Measurements from ENCODE around the gene COL9A1. TPM values are rescaled to one million over a fixed set of nuclear protein-coding genes. Genes with fewer than 3 reads are reported as not detected.

The COL9A1 gene
- total RNA-seq, 2 donors from 2014 or later = 0.09 to 9.4 TPM

DNA sequence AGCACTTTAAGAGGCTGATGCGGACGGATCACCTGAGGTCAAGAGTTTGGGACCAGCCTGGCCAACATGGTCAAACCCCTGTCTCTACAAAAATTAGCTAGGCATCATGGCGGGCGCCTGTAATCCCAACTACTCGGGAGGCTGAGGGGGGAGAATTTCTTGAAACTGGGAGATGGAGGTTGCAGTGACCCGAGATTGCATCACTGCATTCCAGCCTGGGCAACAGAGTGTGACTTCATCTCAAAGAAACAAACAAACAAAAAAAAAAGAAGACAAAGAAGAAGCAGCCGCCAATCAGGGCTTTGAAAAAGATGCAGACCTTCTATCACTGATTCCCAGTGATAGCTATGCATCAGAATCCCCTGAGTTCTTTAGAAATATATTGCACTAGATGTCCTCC, 56.8 kb downstream of the COL9A1 start:
- 91% methylated on average over 7 of the region's 7 CpGs for WGBS
- intact Hi-C loops (cut with DNase I) = no loop called here
- Histone ChIP-seq H3K4me1 (replicated peaks) (no peaks in the 10 kb centered on the region), H3K4me3 (no peak overlapping the region), H3K27ac (no peak overlapping the region), H3K27me3 (replicated peaks; ENCODE audit: insufficient read depth) (no peaks in the 10 kb centered on the region), H3K36me3 (no peaks in the 10 kb centered on the region), H3K9me3 (no peaks in the 10 kb centered on the region)
- no peak for DNase-seq (ENCODE audit: low spot score)
- no peak for TF ChIP-seq POLR2AphosphoS5 (IDR thresholded peaks at IDR 0.05)
- TF ChIP-seq POLR2A (IDR thresholded peaks at IDR 0.05) = no peak
- TF ChIP-seq, protein P1, sequence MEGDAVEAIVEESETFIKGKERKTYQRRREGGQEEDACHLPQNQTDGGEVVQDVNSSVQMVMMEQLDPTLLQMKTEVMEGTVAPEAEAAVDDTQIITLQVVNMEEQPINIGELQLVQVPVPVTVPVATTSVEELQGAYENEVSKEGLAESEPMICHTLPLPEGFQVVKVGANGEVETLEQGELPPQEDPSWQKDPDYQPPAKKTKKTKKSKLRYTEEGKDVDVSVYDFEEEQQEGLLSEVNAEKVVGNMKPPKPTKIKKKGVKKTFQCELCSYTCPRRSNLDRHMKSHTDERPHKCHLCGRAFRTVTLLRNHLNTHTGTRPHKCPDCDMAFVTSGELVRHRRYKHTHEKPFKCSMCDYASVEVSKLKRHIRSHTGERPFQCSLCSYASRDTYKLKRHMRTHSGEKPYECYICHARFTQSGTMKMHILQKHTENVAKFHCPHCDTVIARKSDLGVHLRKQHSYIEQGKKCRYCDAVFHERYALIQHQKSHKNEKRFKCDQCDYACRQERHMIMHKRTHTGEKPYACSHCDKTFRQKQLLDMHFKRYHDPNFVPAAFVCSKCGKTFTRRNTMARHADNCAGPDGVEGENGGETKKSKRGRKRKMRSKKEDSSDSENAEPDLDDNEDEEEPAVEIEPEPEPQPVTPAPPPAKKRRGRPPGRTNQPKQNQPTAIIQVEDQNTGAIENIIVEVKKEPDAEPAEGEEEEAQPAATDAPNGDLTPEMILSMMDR (IDR thresholded peaks at IDR 0.05) = no peak

DNA sequence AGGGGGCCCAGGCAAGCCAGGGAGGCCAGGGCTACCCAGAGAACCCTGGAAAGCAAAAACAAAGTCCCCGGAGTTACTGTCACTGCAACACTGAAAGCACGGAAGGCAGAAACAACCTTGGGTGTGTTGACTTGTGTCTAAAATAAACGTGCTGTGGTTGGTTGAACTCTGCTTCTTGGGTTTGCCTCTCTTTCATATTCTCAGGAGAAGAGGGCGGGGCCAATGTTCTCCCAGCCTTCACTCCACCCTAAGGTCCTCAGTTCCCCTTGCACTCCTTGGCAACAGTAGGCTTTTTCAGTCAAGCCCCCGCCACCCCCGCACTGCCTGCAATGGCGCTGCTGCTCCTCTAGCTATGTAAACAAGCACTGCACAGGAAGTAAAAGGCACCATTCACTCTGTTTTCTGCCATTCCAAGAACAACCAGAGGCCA, 60.9 kb downstream of the COL9A1 start:
- intact Hi-C loops (cut with DNase I) = no loop called here
- H3K36me3 ChIP-seq = no peaks in the 10 kb centered on the region
- H3K27ac ChIP-seq = no peak overlapping the region
- H3K4me3 ChIP-seq = no peak overlapping the region
- no peak for DNase-seq (ENCODE audit: low spot score)
- no peak for TF ChIP-seq POLR2AphosphoS5 (IDR thresholded peaks at IDR 0.05)
- TF ChIP-seq, protein P1 (IDR thresholded peaks at IDR 0.05) = no peak
- TF ChIP-seq POLR2A (IDR thresholded peaks at IDR 0.05) = no peak
- WGBS = 67% methylated on average over 7 of the region's 7 CpGs
- H3K27me3 ChIP-seq (replicated peaks; ENCODE audit: insufficient read depth) = no peaks in the 10 kb centered on the region
- no peaks in the 10 kb centered on the region for H3K9me3 ChIP-seq
- no peaks in the 10 kb centered on the region for H3K4me1 ChIP-seq (replicated peaks)

DNA sequence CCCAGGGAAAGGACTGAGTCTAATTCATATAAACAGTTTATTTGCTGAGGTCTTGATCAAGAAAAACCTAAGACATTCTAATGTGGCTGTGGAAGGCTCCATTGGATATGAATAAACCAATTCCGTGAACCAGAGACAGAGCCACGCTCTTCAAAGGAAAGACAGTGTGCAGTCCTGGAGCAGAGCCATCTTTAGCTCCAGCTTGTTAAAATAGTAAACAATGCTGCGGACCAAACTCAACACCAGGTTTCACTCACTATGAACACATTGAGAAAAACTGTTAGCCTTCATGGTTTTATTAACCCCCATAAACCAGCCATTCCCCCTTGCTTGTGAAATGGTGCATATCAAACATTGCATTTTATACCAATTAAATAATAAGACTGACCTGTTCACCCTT, 61.9 kb downstream of the COL9A1 start:
- Histone ChIP-seq H3K27me3 (replicated peaks; ENCODE audit: insufficient read depth) (no peaks in the 10 kb centered on the region), H3K9me3 (no peaks in the 10 kb centered on the region), H3K36me3 (no peaks in the 10 kb centered on the region), H3K4me3 (no peak overlapping the region), H3K27ac (no peak overlapping the region), H3K4me1 (replicated peaks) (no peaks in the 10 kb centered on the region)
- intact Hi-C loops (cut with DNase I) = no loop called here
- WGBS = 14% methylated on average over 3 of the region's 3 CpGs
- TF ChIP-seq POLR2AphosphoS5 (IDR thresholded peaks at IDR 0.05) (peak; percentile 70), POLR2A (IDR thresholded peaks at IDR 0.05) (no peak)
- peak; percentile 70 for DNase-seq (ENCODE audit: low spot score)

DNA sequence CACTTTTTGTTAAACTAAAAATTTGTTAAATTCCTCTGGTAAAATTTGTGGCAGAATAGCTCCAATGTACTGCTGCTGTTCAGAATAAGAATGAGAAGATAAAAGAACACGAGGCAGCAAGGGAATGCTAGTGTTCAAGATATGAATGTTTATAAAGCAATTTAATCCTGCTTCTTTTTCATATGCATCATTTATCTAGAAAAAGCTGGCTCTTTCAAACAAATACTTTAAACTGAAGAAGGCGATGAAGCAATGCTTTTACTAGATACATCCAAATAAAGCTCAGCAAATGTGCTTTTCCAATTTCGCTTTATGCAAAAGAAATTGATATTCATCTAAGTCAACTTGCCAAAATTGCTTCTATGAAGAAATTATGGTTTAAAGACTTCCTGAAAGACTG, 66.5 kb downstream of the COL9A1 start:
- Histone ChIP-seq H3K4me1 (replicated peaks) (no peaks in the 10 kb centered on the region), H3K27ac (no peak overlapping the region), H3K9me3 (no peaks in the 10 kb centered on the region), H3K4me3 (no peak overlapping the region), H3K27me3 (replicated peaks; ENCODE audit: insufficient read depth) (no peaks in the 10 kb centered on the region), H3K36me3 (no peaks in the 10 kb centered on the region)
- intact Hi-C loops (cut with DNase I) = no loop called here
- WGBS = 31% methylated on average over 3 of the region's 3 CpGs
- TF ChIP-seq, protein P1 (IDR thresholded peaks at IDR 0.05) = no peak
- TF ChIP-seq POLR2A (IDR thresholded peaks at IDR 0.05) (no peak), POLR2AphosphoS5 (IDR thresholded peaks at IDR 0.05) (no peak)
- no peak for DNase-seq (ENCODE audit: low spot score)

DNA sequence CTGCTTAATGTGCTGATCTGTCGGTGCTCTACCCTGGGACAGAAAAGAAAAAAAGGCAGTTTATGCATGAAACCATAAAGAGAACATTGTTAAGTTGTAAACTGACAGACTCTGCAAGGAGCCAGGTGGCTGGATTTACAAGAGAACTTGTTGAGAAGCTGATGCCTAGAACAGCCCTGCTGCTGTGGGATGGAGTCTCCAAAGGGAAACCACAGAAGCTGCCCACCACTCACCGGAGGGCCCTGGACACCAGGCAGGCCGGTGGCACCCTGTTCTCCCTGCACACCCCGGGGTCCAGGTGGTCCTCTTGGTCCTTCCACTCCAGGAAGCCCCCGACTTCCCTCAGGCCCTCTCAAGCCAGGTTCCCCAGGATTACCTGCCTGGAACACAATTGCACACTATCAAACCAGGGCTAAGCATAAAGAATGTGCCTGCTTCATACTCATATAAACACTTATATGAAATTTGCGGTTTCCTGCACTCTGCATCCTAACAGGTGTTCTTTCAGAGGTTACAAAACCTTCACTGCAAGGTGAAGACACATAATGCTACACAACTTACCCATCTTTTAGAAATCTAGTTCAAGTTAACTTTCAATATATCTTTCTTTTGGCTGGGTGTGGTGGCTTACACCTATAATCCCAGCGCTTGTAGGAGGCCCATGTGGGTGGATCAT, 68.2 kb downstream of the COL9A1 start:
- TF ChIP-seq POLR2AphosphoS5 (IDR thresholded peaks at IDR 0.05) = no peak
- no peak for TF ChIP-seq POLR2A (IDR thresholded peaks at IDR 0.05)
- TF ChIP-seq, protein P1 (IDR thresholded peaks at IDR 0.05) = no peak
- Histone ChIP-seq H3K4me1 (replicated peaks) (no peaks in the 10 kb centered on the region), H3K36me3 (no peaks in the 10 kb centered on the region), H3K27ac (no peak overlapping the region), H3K4me3 (no peak overlapping the region), H3K9me3 (no peaks in the 10 kb centered on the region), H3K27me3 (replicated peaks; ENCODE audit: insufficient read depth) (no peaks in the 10 kb centered on the region)
- 70% methylated on average over 7 of the region's 7 CpGs for WGBS
- DNase-seq (ENCODE audit: low spot score) = no peak
- intact Hi-C loops (cut with DNase I) = no loop called here

All from prostate gland (tissue), 2 donors.